Esophagus squamous epithelium (tissue), 5 donors: ENCODE measurements around the gene P2RY12. TPM values are rescaled to one million over a fixed set of nuclear protein-coding genes. Genes with fewer than 3 reads are reported as not detected.

Experiments used
- DNase-seq: peaks from one replicate; lab custom pipeline; 2025; lab: John Stamatoyannopoulos, UW
- H3K27ac ChIP-seq, 4 donors: fragments of 200-600 bp; sonication (generic); one replicate each; pipeline ENCODE4 v1.5.1; 2016 to 2019; ENCODE audit warnings: mild to moderate bottlenecking in 1 of 4
- H3K27me3 ChIP-seq, 4 donors: fragments of 200-600 bp; sonication (generic); 1 replicate in 3 of 4; 2 replicates in 1 of 4; pipeline versions ENCODE4 v1.5.1 to v1.6.0; 2017 to 2021; ENCODE audit warnings: antibody characterized with exemption in 1 of 4
- H3K36me3 ChIP-seq, 3 donors: fragments of 200-600 bp; sonication (generic); one replicate each; pipeline ENCODE4 v1.5.1; 2016 to 2019
- H3K4me1 ChIP-seq, 3 donors: fragments of 200-600 bp; sonication (generic); one replicate each; pipeline ENCODE4 v1.5.1; 2017 to 2019
- H3K4me3 ChIP-seq, 4 donors: fragments of 200-600 bp; sonication (generic); 1 replicate in 3 of 4; 2 replicates in 1 of 4; pipeline ENCODE4 v1.5.1; 2016 to 2019; ENCODE audit warnings: mild to moderate bottlenecking in 2 of 4, moderate library complexity in 1 of 4
- H3K9me3 ChIP-seq, 3 donors: fragments of 200-600 bp; sonication (generic); one replicate each; pipeline ENCODE4 v1.5.1; 2016 to 2019
- POLR2A ChIP-seq, 4 donors: fragments of 450-650 bp; IDR thresholded peaks; one replicate each; pipeline ENCODE4 v1.6.1; 2017; ENCODE audit warnings: antibody characterized with exemption in 4 of 4, mild to moderate bottlenecking in 4 of 4, moderate library complexity in 3 of 4
- WGBS, 2 donors: methylation state at CpG; one replicate each; pipeline ENCODE4 v1.1.5; 2018; 5-methylcytosine and 5-hydroxymethylcytosine counted together
- intact Hi-C: fragments of 100-400 bp; cut with DNase I; formaldehyde crosslinking; loops from one replicate; pipeline ENCODE4 v1.15.0; 2022
- total RNA-seq, 4 donors: library from RNA; depleted of rRNA; stranded (reverse); fragments of >200 nt; gene quantifications; one replicate each; pipeline ENCODE4 v1.1.0, GENCODE V29; 2016
- TF ChIP-seq, protein P1 (sequence below), 6 experiments: fragments of 450-650 bp in 4 of 6; fragments of 200-600 bp in 2 of 6; sonication (generic) in 2 of 6; IDR thresholded peaks; one replicate each; pipeline ENCODE4 v1.5.1; 2016 to 2019; ENCODE audit warnings: antibody characterized with exemption in 6 of 6, mild to moderate bottlenecking in 4 of 6, moderate library complexity in 4 of 6
- donor health status: DM: yes; HTN: yes; CAD: no.

Gene P2RY12
- total RNA-seq, 4 donors from 2014 or later = 1.9 to 3.1 TPM; not detected in 2

DNA sequence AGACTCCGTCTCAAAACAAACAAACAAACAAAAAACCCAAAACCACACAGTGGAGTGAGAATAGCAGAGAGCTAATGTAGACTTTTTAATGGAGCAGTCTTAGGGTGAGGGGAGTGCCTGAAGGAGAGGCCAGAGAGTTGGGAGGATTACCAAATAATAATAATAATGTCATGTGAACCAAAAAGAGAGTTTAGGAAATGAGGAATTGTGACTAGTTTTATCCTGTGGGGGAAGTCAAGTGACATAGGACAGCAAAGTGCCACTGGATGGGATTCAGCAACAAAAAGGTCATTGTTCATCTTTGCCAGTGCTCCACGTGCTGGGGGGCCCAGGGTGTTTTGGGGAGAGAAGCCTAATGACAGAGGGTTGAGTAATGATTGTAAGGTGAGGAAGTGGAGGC lies 80.8 kb downstream of the P2RY12 start:
- Histone ChIP-seq H3K4me1 (peaks cover 18 to 73% (median 26%) of the 10 kb centered on the region in 3 donors), H3K36me3 (peaks cover 0 to 23% (median 0%) of the 10 kb centered on the region in 3 donors)
- 59 to 67% methylated on average over 2 of the region's 2 CpGs for WGBS, 2 donors

DNA sequence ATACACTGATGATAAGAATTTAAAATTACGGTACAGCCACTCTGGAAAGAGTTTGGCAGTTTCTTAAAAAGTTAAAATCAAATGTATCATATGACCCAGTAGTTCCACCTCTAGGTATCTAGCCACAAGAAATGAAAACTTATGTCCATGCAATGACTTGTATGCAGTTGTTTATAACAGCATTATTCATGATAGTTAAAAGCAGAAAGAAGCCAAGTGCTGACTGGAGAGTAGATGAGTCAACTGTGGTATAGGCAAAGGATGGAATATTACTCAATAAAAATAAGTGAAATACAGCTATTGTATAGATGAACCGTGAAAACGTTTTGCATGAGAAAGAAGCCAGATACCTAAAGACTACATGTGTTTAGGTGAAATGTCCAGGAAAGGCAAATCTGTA lies 82.8 kb downstream of the P2RY12 start:
- no peak for DNase-seq
- no peak overlapping the region for H3K4me3 ChIP-seq
- H3K4me1 ChIP-seq = peaks cover 18 to 53% (median 24%) of the 10 kb centered on the region in 3 donors
- TF ChIP-seq, protein P1, sequence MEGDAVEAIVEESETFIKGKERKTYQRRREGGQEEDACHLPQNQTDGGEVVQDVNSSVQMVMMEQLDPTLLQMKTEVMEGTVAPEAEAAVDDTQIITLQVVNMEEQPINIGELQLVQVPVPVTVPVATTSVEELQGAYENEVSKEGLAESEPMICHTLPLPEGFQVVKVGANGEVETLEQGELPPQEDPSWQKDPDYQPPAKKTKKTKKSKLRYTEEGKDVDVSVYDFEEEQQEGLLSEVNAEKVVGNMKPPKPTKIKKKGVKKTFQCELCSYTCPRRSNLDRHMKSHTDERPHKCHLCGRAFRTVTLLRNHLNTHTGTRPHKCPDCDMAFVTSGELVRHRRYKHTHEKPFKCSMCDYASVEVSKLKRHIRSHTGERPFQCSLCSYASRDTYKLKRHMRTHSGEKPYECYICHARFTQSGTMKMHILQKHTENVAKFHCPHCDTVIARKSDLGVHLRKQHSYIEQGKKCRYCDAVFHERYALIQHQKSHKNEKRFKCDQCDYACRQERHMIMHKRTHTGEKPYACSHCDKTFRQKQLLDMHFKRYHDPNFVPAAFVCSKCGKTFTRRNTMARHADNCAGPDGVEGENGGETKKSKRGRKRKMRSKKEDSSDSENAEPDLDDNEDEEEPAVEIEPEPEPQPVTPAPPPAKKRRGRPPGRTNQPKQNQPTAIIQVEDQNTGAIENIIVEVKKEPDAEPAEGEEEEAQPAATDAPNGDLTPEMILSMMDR (IDR thresholded peaks at IDR 0.05) = no peak
- no peak for TF ChIP-seq POLR2A (IDR thresholded peaks at IDR 0.05)
- no peaks in the 10 kb centered on the region for H3K9me3 ChIP-seq
- H3K36me3 ChIP-seq = peaks cover 0 to 39% (median 0%) of the 10 kb centered on the region in 3 donors
- H3K27ac ChIP-seq = peak overlapping the region in 1 of 4 donors; percentile 31
- intact Hi-C loops = no loop called here
- no peaks in the 10 kb centered on the region for H3K27me3 ChIP-seq
- WGBS, 2 donors = 46 to 49% methylated on average over 3 of the region's 3 CpGs

More for the DNA sequence above, 80.8 kb downstream of the P2RY12 start:
- Histone ChIP-seq H3K9me3 (no peaks in the 10 kb centered on the region), H3K27me3 (no peaks in the 10 kb centered on the region), H3K4me3 (no peak overlapping the region), H3K27ac (peak overlapping the region in 2 of 4 donors; percentile 70 to 85)
- no peak for TF ChIP-seq POLR2A (IDR thresholded peaks at IDR 0.05)
- TF ChIP-seq, protein P1 (IDR thresholded peaks at IDR 0.05) = no peak
- no peak for DNase-seq
- intact Hi-C loops = no loop called here

DNA sequence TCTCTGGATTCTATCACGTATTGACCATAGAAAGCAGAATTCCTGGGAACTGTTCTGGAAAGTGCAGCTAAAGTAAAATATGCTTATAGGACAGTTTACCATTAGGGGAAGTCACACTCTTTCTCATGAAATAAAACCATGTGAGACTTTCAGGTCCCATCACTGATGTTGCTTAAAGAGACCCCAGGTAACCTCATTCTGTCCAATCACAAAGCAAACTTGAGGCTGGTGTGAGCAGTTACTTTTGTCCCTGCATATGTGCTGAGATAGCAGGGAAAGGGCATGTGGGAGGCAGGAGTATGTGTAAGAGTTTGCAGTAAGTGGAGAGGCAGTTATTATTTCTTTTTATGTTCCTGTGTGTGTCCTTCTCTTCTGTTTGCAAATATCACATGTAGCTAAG lies 84.0 kb downstream of the P2RY12 start:
- Histone ChIP-seq H3K9me3 (no peaks in the 10 kb centered on the region), H3K36me3 (peaks cover 0 to 51% (median 0%) of the 10 kb centered on the region in 3 donors), H3K4me1 (peaks cover 8 to 41% (median 15%) of the 10 kb centered on the region in 3 donors), H3K27me3 (no peaks in the 10 kb centered on the region), H3K27ac (no peak overlapping the region), H3K4me3 (no peak overlapping the region)
- no peak for DNase-seq
- intact Hi-C loops = no loop called here
- 81% methylated on average over 1 of the region's 1 CpG; no CpG with 5 or more reads in 1 of the 2 donors for WGBS, 2 donors
- TF ChIP-seq POLR2A (IDR thresholded peaks at IDR 0.05) = no peak
- TF ChIP-seq, protein P1 (IDR thresholded peaks at IDR 0.05) = no peak

DNA sequence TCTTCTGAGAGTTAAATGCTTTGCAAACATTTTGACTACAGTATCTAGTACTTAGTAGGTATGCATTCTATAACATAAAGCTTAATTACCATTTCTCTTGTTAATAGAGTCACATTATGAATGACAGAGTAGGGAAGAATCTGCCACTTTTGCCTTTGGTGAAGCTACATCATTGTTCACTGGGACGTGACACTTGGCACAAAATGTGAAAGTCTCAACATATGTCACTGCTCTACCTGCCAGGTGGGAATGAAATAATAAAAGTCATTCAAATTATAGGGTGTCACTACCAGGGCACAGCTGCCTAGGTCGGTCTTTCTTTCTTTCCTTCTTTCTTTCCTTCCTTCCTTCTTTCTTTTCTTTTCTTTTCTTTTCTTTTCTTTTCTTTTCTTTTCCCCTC lies 85.5 kb downstream of the P2RY12 start:
- DNase-seq = no peak
- peaks cover 0 to 25% (median 1%) of the 10 kb centered on the region in 3 donors for H3K4me1 ChIP-seq
- intact Hi-C loops = no loop called here

DNA sequence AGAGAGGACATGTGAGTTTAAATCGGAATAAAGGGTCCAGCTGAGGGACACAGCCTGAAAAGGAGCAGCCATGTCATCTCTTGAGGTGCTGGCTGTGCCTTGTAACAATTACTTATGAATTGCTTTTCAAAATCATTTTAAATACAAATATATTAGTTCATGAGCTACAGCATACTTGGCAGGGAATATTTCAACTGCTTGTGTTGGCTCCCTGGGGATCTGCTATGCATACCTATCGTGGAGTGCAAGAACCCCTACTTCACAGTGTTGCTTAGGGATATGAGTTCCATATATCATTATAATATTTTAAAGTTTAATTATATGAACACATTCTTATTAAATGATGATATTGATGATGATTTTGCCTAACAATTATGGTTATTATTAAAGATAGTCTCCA lies 87.1 kb downstream of the P2RY12 start:
- no peak overlapping the region for H3K27ac ChIP-seq

More for the DNA sequence above, 85.5 kb downstream of the P2RY12 start:
- no peaks in the 10 kb centered on the region for H3K9me3 ChIP-seq
- 58 to 72% methylated on average over 2 of the region's 2 CpGs for WGBS, 2 donors
- TF ChIP-seq, protein P1 (IDR thresholded peaks at IDR 0.05) = no peak
- no peak for TF ChIP-seq POLR2A (IDR thresholded peaks at IDR 0.05)
- H3K4me3 ChIP-seq = no peak overlapping the region
- H3K27me3 ChIP-seq = no peaks in the 10 kb centered on the region
- H3K27ac ChIP-seq = no peak overlapping the region
- peaks cover 0 to 66% (median 0%) of the 10 kb centered on the region in 3 donors for H3K36me3 ChIP-seq

More for the DNA sequence above, 87.1 kb downstream of the P2RY12 start:
- no peak overlapping the region for H3K4me3 ChIP-seq
- H3K9me3 ChIP-seq = no peaks in the 10 kb centered on the region
- H3K27me3 ChIP-seq = no peaks in the 10 kb centered on the region
- peaks cover 0 to 78% (median 0%) of the 10 kb centered on the region in 3 donors for H3K36me3 ChIP-seq
- peaks cover 0 to 12% (median 0%) of the 10 kb centered on the region in 3 donors for H3K4me1 ChIP-seq
- no peak for TF ChIP-seq POLR2A (IDR thresholded peaks at IDR 0.05)
- TF ChIP-seq, protein P1 (IDR thresholded peaks at IDR 0.05) = no peak
- 64 to 84% methylated on average over 2 of the region's 2 CpGs for WGBS, 2 donors
- no peak for DNase-seq
- intact Hi-C loops = no loop called here
